OCI-LY3 (cell line): ENCODE measurements around the gene ANGPTL5.
"Not testable (repeated sequence)": the region's sequence is repeated elsewhere in the genome, so short reads cannot be mapped to it uniquely, and the experiment has no call there.

ENCODE experiments used
- CTCF ChIP-seq: fragments of 200-600, 300-600 bp; sonication (generic); IDR thresholded peaks from 2 replicates; pipeline ENCODE4 v1.5.1; 2014; ENCODE audit warnings: antibody characterized with exemption, low read length, low read depth
- EZH2phosphoT487 ChIP-seq: fragments of 200-600 bp; shearing (Covaris generic); IDR thresholded peaks from 2 replicates; pipeline ENCODE4 v1.6.1; 2018; ENCODE audit warnings: antibody characterized with exemption, mixed run types, low read depth

GRCh38 chr11:101964200-101964599, 47.9 kb upstream of the ANGPTL5 start:
- not testable (repeated sequence) for TF ChIP-seq CTCF, EZH2phosphoT487
